PC-9 (cell line): ENCODE results near the gene ABTB1.

Experiments
- EZH2 ChIP-seq: fragments of 200-600 bp; sonication (generic); IDR thresholded peaks from 2 replicates; pipeline ENCODE4 v1.8.0; 2017; ENCODE audit warnings: antibody characterized with exemption, low read depth
- TF ChIP-seq, protein P1 (sequence below): fragments of 200-600 bp; sonication (generic); conservative IDR thresholded peaks from 2 replicates; pipeline ENCODE4 v1.6.1; 2017; ENCODE audit warnings: mixed run types, antibody characterized with exemption, mild to moderate bottlenecking, moderate library complexity

- TF ChIP-seq, protein P1, sequence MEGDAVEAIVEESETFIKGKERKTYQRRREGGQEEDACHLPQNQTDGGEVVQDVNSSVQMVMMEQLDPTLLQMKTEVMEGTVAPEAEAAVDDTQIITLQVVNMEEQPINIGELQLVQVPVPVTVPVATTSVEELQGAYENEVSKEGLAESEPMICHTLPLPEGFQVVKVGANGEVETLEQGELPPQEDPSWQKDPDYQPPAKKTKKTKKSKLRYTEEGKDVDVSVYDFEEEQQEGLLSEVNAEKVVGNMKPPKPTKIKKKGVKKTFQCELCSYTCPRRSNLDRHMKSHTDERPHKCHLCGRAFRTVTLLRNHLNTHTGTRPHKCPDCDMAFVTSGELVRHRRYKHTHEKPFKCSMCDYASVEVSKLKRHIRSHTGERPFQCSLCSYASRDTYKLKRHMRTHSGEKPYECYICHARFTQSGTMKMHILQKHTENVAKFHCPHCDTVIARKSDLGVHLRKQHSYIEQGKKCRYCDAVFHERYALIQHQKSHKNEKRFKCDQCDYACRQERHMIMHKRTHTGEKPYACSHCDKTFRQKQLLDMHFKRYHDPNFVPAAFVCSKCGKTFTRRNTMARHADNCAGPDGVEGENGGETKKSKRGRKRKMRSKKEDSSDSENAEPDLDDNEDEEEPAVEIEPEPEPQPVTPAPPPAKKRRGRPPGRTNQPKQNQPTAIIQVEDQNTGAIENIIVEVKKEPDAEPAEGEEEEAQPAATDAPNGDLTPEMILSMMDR = no peak
- TF ChIP-seq EZH2 = no peak
Measured at GRCh38 chr3:127646501-127647046, 26.2 kb upstream of the ABTB1 start.
